ENCODE results near the gene RETREG1.
"Not testable (repeated sequence)": the region's sequence is repeated elsewhere in the genome, so short reads cannot be mapped to it uniquely, and the experiment has no call there.

The RETREG1 gene

DNA sequence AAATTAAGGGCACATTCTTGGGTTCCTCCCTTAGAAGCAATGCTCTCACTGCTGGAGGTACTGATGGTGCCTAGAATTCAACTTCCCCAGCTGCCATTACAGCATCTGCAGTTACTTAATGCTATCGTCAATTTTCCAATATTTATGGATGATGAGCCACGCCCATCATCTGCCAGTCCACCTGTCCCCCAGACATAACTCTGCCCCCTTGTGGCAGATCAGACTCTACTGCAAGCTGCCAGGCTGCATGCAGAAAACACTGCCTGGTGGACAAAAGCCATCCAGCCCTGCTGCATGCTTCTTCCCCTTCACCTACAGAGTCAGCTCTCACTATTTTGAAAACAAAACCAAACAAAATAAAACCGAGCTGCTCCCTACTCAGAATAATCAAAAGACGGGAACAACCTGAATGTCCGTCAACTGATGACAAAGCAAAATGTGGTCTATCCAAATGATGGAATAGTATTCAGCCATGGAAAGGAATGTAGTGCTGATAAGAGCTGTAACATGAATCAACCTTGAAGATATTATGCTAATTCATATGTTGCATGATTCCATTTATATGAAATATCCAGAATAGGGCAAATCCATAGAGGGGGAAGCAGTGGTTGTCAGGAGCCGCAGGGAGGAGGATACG lies 66.4 kb downstream of the RETREG1 start:
- no peak for DNase-seq

DNA sequence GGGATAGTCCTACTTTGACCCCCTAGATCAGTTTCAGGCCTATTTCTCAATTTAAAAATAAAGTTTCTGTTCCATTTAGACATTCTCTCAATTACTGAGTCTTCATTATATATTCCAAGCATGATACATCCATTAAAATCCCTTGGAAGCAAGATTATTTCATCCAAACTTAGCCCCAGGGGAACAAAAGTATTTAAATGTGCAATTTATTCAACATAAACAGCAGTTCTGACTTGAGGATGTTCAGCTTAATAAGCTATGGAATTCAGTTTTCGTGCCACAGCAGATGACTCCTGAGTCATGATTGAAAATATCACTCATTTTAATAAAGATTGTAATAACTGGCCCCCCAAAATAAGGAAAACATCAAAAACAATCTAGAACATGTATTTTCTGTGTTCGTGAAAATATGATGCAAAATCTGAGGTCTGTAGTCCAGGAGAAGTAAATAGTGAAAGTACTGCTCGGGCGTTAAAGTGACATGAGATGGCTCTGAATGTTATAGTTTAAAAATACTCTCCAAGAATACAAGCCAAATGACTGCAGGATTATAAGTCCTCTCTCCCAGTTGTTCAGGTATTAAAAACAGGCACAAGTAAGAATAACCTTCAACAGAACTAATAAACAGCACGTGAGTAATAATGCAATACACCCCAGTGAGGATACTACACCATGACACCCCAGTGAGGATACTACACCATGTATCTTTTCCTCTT lies 67.1 kb downstream of the RETREG1 start:
- DNase-seq = no peak

DNA sequence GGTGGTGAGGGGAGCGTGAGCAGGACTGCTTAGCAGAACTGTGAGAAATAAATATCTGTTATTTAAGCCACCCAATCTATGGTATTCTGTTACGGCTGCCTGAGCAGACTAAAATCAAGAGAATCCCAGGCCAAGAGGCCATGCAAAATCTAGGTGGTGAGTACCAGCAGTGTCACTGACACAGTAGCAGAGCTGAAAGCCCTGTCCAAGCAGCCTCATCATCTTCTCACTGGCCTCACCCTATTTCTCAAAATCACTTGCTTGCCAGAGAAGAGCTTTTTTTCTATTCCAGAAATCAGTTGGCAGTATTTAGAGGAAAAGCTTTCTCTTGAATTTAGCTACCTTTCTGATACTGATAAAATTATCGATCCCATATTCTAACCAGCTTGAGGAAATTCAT lies 68.0 kb downstream of the RETREG1 start:
- no peak for DNase-seq

DNA sequence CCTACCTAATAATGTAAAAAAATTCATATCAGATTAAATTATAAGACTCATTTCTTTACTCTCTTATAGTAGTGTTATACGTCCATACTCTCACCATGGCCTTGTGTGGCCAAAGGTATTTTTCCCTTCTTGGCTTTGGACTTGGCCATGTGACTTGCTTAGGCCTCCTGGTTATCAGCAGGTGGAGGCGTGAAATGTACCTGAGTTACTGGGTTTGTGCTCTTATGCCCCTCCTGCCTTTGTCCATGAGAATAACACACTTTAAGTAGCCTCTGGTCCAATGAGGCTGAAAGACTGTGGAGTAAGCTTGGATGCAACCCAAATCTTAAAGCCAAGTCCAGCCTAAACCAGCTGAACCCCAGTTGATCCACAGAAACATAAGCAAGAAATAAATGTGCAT lies 68.7 kb downstream of the RETREG1 start:
- DNase-seq = no peak

DNA sequence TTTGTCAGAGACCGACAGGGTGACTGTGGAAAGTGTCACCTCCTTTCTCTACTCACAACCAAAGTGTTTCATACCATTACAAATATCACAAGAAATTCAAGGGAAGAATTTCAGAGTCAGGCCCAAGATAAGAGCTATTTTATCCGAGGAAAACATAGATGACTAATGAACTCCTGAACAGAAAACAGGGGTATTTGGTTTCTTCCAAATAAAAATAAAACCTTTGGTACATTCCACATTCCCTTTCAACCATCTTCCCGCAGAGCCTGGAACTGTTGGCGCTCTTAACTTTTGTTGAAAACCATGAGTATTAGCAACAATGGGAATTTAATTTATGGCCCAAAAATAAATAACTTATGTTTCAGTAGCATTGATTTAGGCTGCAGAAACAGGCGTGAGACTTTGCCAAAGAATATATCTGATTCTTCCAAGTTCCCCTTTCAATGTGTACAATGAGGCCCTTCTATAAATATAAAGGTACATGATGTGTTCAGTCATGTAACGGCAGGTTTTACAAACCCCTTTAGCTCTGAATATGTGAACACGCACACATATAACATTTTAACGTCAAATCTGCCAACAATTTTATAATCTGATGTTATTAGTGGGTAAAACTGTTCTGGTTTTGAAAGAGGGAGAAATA lies 69.5 kb downstream of the RETREG1 start:
- no peak for DNase-seq

DNA sequence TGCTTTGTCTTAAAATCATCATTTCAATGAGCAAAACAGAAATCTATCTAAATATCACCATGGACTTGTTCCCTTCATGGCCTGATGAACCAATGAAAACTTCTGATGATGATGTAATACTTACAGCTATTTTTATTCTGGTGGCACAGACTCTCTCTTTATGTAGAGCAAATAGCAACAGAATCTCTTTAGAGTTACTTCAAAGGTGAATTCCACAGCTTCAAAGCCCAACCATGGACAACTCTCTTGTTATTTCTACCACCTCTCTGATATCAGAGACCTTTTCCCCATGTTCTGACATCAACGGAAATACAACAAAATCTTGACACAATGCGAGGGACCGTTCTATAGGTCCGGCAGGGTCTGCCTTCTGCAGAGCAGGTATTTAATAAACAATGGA lies 70.1 kb downstream of the RETREG1 start:
- no peak for DNase-seq

DNA sequence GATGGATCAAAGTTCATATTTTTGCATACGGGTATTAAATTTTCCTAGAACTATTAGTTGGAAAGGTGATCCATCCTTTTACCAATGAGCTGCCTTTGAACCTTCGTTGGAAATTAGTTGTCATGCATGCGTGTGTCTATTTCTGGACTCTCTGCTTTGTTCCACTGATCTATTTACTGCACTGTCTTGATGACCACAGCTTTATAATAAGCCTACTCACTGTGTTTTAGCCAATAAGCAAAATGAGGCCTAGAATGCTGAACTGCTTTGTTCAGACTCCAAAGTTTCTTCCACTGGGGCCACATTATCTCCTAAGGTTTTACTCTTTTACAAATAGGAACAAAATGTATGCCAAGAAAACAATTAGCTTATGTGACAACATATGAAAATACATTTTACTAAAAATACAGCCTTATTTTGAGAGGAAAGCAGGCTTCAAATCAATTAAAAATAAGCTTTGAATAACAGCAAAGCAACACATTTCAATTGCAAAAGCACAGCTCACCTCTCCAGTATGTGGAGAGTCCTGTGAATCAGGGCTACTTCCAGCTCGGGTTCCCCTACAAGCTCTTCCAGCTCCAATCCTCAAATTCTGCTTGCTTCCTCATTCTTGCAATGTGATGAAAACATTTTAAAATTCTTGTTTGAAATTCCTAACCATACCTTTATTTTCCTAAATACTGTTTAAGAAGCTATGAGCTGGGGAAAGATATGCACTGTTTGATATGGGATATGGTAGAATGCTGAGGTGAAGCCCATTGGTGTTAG lies 72.0 kb downstream of the RETREG1 start:
- no peak for DNase-seq

DNA sequence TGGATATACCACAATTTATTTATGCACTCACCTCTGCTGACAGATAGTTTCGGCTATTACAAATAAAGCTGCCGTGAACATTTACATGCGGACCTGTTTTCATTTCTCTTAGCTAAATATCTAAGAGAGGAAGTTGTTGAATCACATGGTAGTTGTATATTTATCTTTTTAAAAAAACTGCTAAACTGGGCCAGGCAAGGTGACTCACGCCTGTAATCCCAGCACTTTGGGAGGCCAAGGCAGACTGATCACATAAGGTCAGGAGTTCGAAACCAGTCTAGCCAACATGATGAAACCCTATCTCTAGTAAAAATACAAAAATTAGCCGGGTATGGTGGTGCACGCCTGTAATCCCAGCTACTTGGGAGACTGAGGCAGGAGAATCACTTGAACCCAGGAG lies 73.6 kb downstream of the RETREG1 start:
- DNase-seq = not testable (repeated sequence)

DNA sequence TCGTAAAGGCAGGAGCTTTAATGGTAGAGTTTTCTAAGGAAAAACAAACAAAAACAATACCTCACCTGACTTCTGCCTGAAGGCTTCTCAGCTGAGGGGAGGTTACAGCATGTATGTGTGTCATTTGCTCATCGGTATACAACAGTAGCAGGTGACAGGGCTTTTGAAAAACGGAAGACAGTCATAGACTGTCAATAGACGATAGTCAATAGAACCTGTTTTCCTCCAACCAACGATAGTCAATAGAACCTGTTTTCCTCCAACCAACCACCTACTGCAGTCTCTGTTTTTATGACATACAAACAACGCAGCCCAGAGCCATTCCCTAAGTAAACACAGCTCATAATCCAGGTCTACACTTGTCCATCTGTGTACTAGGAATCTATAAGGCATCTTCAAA lies 74.6 kb downstream of the RETREG1 start:
- no peak for DNase-seq

DNA sequence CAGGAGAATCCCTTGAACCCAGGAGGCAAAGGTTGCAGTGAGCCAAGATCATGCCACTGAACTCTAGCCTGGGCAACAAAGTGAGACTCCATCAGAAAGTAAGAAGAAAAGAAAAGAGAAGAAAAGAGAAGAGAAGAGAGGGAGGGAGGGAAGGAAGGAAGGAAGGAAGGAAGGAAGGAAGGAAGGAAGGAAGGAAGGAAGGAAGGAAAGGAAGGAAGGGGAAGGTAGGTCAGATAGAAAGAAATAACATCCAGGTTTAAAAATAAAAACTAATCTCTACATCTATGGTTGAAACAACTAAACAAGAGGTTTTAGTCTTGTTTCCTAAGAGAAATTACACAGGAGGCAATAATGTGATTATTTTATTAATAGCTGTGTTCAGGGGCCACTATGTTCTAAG lies 75.2 kb downstream of the RETREG1 start:
- DNase-seq = not testable (repeated sequence)

DNA sequence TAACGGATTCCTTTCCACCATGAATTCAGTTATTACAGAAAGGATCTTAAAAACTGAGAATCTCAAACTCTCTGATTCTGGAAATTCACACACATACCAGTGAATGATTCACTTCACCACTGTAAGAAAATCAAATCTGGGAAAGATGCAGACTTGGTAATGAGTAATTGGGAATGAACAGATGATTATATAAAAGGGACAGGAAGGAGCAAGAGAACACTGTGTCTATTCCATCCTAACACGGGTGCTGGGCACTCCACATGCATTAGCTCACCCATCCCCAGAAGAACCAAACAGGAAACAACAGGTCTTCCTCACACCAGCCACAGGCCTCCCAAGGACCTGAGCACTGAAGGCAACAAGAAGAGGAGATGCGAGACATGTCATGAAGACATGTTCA lies 76.4 kb downstream of the RETREG1 start:
- DNase-seq = no peak

DNA sequence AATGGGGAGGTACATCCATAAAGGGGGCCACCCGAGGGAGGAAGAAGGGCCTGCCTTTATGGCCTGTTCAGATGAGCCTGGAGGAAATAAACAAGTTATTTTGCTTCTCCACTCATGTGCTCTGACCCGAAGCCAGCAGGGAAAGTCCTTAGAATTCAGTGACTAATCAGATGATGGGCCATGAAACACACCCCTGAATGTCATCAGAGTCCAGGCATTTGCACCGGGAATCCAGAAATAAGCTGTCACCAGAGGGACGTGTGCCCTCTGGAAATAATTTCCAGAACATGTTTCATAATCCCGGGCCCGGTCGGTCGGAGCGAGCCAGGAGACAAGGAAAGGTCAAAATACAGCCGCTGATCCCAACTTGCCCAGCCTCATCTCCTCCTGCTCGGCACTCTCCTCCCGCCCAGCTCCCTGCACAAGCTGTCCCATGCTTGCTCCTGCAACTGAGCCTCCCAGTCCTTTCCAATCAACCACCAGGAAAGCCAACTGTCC lies 77.6 kb downstream of the RETREG1 start:
- DNase-seq = no peak

DNA sequence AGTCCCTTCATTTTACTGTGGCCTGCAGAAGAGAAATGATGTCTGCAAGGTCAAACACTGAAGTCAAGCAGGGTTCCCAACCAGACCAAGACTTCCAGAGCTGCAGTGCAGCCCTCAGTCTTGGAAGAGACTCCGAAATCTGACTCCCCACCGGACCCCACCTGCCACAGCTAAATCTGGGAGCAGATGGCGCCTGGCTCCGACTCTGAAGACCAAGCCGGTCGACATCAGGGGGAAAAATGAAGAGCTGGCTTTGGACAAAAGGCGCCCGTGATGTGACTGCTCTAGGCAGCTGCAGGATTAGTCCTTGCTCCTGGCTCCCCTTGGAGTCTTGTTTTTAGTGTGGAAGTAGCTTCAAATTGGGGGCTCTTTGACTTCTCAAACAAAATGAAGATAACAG lies 78.8 kb downstream of the RETREG1 start:
- peak; percentile 71 for DNase-seq

DNA sequence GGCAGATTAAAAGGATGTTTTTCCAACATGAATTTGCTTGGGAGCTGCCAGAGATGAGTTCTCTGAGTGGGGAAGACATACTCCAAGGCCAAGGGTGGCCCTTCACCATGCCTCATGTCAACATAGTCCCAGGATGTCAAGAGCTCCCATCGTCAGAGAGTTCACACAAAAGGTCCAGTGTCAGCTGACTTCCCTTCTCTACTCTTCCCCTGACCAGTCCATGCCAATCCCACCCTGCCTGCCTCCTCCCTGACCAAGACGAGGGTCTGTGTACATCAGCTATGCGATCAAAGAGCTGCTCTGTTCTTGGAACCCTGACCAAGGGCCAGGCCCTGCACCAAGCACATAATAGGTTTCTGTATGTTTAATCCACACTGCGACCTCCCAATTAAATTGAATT lies 80.0 kb downstream of the RETREG1 start:
- DNase-seq = no peak

DNA sequence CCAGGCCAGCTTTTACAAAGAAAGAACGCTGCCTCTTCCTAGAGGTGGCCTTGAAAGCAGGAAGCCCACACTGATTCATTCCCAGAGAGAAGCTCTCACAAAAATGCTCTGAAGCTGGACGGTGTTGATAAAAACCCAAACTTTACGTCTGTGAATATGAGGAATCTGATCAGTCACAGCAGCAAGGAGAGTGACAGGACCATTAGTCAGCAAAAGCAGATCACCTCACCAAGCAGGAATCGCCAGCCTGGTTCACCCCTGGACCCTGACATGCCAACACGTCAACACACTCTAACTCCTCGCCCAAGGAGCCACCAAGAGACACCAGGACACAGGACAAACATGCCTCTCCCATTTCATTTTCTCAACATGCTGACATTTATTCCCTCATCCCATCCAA lies 80.6 kb downstream of the RETREG1 start:
- no peak for DNase-seq

DNA sequence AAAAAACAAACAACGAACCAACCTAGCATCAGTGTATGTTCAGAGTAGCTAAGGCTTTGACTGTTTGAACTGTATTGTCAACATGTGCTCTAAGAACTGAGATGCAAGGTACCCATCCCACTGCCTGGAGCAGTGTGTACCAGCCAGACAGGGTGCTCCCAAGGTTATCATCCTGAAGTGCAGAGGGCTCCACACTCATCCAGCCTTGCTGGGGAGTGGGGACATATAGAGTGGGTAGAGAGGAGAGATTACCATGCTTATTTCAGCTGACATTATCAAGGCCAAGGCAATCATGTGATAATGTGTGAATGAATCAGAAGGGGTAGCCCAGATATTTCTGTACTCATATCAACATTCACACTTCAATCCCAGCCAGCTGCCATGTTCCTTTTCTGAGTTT lies 82.5 kb downstream of the RETREG1 start:
- DNase-seq = no peak

DNA sequence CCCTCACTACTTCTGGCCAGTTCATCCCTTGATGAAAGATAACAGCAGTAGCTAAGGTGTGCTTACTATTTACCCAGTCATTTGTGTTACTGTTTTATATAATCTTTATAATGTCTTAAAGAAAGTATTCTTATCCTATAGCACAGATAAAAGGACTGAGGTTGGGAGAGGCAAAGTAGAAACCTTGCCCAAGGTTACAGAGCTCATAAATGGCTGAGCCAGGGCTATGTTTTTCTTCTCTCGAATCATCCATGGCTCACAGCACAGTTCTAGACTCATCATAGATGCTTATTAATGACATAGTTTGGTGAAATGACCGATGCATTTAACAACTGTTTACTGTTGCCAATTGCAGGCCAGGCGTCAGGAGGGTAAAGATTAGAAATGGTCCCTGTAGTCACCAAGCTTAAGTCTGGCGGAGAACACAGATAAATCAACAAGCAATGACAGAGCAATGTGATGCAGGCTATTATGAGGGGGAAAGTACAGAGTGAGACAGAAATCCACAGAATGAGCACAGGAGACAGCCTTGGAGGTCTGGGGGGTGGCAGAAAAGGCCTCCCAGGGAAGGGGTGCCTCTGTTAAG lies 85.6 kb downstream of the RETREG1 start:
- DNase-seq = no peak

DNA sequence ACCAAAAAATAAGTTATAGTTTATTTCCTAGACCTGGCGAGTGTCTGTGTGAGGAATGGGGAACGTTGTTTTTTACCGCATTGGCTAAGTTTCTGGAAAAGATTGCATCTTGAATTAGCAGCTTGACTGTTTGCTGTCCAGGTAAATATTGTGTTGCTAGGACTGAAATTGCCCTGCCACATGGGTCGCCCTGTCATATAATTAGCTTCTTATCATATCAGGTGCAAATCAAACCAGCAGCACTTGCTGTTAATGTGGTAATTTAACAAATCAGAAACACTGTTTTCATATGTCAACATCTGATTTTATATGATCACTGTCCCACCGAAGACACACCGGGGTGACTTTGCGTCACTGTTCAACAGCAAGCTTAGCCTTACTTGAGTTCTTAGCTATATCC lies 87.5 kb downstream of the RETREG1 start:
- DNase-seq = no peak

DNA sequence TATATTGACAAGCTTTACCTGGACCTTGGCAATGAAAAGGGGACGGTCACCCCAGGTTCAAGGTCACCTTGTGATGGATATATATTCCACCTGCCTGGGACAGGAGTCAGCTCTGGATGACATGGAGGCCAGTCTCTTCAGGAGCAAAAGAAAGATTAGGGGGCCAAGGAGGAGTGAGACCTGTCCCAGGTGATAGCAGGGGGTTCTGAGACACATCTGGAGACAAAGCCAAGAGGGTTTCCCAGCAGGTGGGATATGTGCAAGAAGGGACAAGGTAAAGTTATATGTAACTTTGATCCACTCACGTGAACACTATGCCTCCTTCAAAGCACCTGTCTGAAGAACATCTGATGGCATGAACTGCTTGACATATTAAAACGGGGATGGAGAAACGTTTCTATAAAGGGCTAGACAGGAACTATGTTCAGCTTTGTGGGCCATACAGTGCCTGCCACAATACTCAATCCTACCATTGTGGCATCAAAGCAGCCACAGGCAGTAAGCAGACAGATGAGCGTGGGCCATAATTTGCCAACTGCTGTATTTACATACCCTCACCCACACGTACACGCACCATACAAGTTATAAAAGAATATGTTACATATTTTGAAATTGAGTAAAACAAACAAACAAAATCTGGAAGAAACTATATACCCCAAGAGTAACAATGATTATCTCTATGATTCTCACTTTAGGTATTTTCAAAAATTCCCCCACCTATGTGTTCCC lies 88.3 kb downstream of the RETREG1 start:
- DNase-seq = no peak

DNA sequence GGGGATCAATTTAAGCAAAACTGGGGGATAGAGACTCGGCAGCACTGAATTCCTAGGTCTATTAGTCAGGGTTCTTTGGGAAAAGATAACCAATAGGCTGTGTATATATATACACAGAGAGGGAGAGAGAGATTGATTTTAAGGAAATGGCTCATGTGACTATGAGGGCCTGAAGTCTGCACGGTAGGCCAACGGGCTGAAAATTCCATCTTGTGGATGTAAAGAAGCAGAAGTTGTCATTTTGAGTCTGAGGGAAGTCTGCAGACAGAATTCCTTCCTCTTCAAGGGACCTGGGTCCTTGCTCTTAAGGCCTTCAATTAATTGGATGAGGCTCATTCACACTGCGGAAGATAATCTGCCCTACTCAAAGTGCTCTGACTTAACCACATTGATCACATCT lies 91.1 kb downstream of the RETREG1 start:
- no peak for DNase-seq

DNA sequence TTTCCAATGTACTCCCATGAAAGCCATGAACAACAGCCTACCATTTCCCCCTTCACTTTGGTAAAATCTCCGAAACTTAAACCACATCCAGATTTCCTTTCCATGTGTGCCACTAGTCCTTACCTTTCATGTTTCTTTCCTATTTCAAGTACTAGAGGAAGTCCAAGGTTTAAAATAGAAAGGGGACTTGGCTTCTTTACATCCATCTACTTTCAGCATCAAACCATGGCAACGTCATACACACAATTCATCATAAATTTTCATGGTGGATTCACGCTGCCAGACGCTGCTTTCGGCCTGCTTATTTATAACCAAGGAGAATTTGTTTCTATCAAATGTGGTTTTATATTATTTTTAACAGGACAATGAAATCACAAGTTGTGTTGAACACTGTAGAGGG lies 92.5 kb downstream of the RETREG1 start:
- no peak for DNase-seq

All from right forelimb (tissue), 1 donor.